ENCODE data around the gene PFN1. TPM values are rescaled to one million over a fixed set of nuclear protein-coding genes. Genes with fewer than 3 reads are reported as not detected.

The PFN1 gene
- total RNA-seq, 1 experiment from 2014 or later = 1,213 TPM

DNA sequence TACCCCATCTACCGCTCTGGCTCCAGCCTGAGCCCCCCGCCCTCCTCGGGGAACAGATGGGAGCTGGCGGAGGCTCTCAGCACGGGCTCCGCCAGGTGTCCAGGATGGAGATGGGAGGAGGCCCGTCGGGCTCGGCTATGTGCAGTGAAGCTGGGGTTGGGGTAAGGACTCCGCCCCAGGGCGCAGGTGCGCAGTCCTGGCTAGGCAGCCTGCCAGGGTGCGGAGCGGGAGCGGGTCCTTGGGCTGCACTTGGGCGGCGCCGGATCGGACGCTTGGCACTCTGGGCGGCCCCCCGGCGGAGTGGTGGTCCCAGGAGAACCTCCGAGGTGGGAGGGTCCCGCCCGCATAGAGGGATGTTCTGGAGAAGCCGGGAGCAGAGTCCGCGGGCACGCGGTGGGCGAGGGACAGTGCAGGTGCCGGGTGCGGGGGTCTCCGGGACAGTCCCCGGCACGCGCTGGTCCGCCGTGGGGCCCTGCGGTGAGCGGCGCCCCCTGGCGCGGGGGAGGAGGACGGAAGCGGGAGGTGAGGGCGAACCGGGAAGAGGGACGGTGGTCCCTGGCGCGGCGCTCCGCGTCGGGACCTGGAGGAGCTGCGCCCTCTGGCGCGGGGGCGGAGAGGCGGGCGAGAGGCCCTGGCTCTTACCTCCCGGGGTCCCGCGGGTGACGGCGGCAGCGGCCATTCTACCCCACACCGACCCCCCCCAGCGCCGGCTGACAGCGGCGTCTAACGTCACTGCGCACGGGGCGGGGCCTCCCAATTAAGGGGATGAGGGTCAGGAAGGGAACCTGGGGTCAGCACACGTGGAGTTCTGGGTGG, 38.8 kb upstream of the PFN1 start, which contains the start of gene CAMTA2:
Gene CAMTA2, minus strand, starts transcription at position 725 of the 816 bp plus-strand sequence. CDS start 1,453 bp downstream, outside the sequence.
- Histone ChIP-seq H3K9me2 (ENCODE audit: insufficient read depth) (no peaks in the 10 kb centered on the region), H4K20me1 (ENCODE audit: insufficient read depth) (no peaks in the 10 kb centered on the region), H3K9me3 (ENCODE audit: control insufficient read depth in 1 of 2, insufficient read depth in 1 of 2, low read depth in 1 of 2, low read length in 2 of 2) (no peaks in the 10 kb centered on the region), H3K27me3 (ENCODE audit: insufficient read depth, low read length) (no peaks in the 10 kb centered on the region), H3K4me1 (ENCODE audit: control insufficient read depth in 1 of 2, insufficient read depth in 2 of 2, low read length in 2 of 2) (peaks cover 7 to 24% of the 10 kb centered on the region in 2 experiments), H3K36me3 (ENCODE audit: control insufficient read depth in 1 of 2, insufficient read depth in 2 of 2, low read length in 2 of 2) (peaks cover 2 to 7% of the 10 kb centered on the region in 2 experiments; a peak in 1 of 4 replicates), H2AFZ (ENCODE audit: low read depth, low read length, poor library complexity, severe bottlenecking) (peak within 1 kb of the TSS; percentile 78), H3K4me3 (replicated peaks in 1 of 2; ENCODE audit: low read depth in 1 of 2, low read length in 2 of 2) (peak within 1 kb of the TSS; percentile 72 to 97), H3K9ac (ENCODE audit: low read length) (peak within 1 kb of the TSS; percentile 90), H3K27ac (ENCODE audit: low read depth, low read length) (peak within 1 kb of the TSS; percentile 84), H3K79me2 (ENCODE audit: insufficient read depth, low read length) (peaks cover 15% of the 10 kb centered on the region), H3K4me2 (ENCODE audit: low read length) (peak within 1 kb of the TSS; percentile 99)
- CTCF ChIA-PET = interaction anchor here (0.6 to 1.4 kb wide), 4 partner anchors 20 to 242 kb away, joined by 3 to 9 read pairs (median 5); partner anchors contain the start of gene SPAG7
- BruUV-seq (replicated peaks) = no TSS peak
- POLR2A ChIA-PET = interaction anchor here (0.6 to 1.9 kb wide), 6 partner anchors 10 to 78 kb away, joined by 4 to 16 read pairs (median 7); partner anchors contain the start of genes INCA1, KIF1C, RNF167 and SLC25A11
- RAD21 ChIA-PET (ENCODE audit: low non-redundant PET in 1 of 2, low total read pairs in 2 of 2, uncharacterized antibody in 2 of 2, unreplicated experiment in 2 of 2) = interaction anchor here in 1 of 2 experiments (0.6 kb wide), 1 partner anchor 64 kb away, joined by 3 read pairs; no protein-coding TSS in a partner anchor
- intact Hi-C loops (cut with micrococcal nuclease) = loop anchor here (1.0 to 5.0 kb wide), 3 partner anchors 20 to 78 kb away; partner anchors contain the start of genes PFN1 and SPAG7
- ATAC-seq = peak; percentile 85
- DNase-seq (ENCODE audit: low read depth, low spot score) = peak; percentile 52
- TF ChIP-seq YY1 (IDR thresholded peaks at IDR 0.05; ENCODE audit: extremely low read depth, insufficient replicate concordance, low read depth, low read length) = peak; percentile 71
- peak; percentile 58 for TF ChIP-seq RAD21 (IDR thresholded peaks at IDR 0.05; ENCODE audit: low read depth)
- TF ChIP-seq, protein P1, sequence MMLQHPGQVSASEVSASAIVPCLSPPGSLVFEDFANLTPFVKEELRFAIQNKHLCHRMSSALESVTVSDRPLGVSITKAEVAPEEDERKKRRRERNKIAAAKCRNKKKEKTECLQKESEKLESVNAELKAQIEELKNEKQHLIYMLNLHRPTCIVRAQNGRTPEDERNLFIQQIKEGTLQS (IDR thresholded peaks at IDR 0.05) = no peak
- TF ChIP-seq POLR2A (IDR thresholded peaks at IDR 0.05; ENCODE audit: borderline replicate concordance, extremely low read depth, insufficient read depth, insufficient read length) = peak; percentile 82
- TF ChIP-seq ELF1 (IDR thresholded peaks at IDR 0.05; ENCODE audit: borderline replicate concordance, low read depth) = no peak
- TF ChIP-seq EZH2 (IDR thresholded peaks at IDR 0.05) = no peak
- no peak for TF ChIP-seq SIN3A (IDR thresholded peaks at IDR 0.05; ENCODE audit: low read depth)
- no peak for TF ChIP-seq ZNF274 (IDR thresholded peaks at IDR 0.05; ENCODE audit: low read depth, low read length)
- TF ChIP-seq, protein P2, sequence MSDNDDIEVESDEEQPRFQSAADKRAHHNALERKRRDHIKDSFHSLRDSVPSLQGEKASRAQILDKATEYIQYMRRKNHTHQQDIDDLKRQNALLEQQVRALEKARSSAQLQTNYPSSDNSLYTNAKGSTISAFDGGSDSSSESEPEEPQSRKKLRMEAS (IDR thresholded peaks at IDR 0.05) = peak; percentile 78
- no peak for TF ChIP-seq CEBPB (IDR thresholded peaks at IDR 0.05; ENCODE audit: low read depth)
- no peak for TF ChIP-seq TCF7L2 (IDR thresholded peaks at IDR 0.05; ENCODE audit: borderline replicate concordance, extremely low read depth, insufficient read depth, insufficient read length)
- TF ChIP-seq, protein P3, sequence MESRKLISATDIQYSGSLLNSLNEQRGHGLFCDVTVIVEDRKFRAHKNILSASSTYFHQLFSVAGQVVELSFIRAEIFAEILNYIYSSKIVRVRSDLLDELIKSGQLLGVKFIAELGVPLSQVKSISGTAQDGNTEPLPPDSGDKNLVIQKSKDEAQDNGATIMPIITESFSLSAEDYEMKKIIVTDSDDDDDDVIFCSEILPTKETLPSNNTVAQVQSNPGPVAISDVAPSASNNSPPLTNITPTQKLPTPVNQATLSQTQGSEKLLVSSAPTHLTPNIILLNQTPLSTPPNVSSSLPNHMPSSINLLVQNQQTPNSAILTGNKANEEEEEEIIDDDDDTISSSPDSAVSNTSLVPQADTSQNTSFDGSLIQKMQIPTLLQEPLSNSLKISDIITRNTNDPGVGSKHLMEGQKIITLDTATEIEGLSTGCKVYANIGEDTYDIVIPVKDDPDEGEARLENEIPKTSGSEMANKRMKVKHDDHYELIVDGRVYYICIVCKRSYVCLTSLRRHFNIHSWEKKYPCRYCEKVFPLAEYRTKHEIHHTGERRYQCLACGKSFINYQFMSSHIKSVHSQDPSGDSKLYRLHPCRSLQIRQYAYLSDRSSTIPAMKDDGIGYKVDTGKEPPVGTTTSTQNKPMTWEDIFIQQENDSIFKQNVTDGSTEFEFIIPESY (IDR thresholded peaks at IDR 0.05; ENCODE audit: extremely low read depth, insufficient replicate concordance, low read length) = peak; percentile 30
- TF ChIP-seq, protein P4, sequence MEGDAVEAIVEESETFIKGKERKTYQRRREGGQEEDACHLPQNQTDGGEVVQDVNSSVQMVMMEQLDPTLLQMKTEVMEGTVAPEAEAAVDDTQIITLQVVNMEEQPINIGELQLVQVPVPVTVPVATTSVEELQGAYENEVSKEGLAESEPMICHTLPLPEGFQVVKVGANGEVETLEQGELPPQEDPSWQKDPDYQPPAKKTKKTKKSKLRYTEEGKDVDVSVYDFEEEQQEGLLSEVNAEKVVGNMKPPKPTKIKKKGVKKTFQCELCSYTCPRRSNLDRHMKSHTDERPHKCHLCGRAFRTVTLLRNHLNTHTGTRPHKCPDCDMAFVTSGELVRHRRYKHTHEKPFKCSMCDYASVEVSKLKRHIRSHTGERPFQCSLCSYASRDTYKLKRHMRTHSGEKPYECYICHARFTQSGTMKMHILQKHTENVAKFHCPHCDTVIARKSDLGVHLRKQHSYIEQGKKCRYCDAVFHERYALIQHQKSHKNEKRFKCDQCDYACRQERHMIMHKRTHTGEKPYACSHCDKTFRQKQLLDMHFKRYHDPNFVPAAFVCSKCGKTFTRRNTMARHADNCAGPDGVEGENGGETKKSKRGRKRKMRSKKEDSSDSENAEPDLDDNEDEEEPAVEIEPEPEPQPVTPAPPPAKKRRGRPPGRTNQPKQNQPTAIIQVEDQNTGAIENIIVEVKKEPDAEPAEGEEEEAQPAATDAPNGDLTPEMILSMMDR (IDR thresholded peaks at IDR 0.05 in 2 of 3, conservative IDR thresholded peaks at IDR 0.05 in 1 of 3; ENCODE audit: borderline replicate concordance in 1 of 3, insufficient read depth in 1 of 3, low read depth in 2 of 3, low read length in 2 of 3) = peak; percentile 66 to 89 (median 73)
- TF ChIP-seq, protein P5, sequence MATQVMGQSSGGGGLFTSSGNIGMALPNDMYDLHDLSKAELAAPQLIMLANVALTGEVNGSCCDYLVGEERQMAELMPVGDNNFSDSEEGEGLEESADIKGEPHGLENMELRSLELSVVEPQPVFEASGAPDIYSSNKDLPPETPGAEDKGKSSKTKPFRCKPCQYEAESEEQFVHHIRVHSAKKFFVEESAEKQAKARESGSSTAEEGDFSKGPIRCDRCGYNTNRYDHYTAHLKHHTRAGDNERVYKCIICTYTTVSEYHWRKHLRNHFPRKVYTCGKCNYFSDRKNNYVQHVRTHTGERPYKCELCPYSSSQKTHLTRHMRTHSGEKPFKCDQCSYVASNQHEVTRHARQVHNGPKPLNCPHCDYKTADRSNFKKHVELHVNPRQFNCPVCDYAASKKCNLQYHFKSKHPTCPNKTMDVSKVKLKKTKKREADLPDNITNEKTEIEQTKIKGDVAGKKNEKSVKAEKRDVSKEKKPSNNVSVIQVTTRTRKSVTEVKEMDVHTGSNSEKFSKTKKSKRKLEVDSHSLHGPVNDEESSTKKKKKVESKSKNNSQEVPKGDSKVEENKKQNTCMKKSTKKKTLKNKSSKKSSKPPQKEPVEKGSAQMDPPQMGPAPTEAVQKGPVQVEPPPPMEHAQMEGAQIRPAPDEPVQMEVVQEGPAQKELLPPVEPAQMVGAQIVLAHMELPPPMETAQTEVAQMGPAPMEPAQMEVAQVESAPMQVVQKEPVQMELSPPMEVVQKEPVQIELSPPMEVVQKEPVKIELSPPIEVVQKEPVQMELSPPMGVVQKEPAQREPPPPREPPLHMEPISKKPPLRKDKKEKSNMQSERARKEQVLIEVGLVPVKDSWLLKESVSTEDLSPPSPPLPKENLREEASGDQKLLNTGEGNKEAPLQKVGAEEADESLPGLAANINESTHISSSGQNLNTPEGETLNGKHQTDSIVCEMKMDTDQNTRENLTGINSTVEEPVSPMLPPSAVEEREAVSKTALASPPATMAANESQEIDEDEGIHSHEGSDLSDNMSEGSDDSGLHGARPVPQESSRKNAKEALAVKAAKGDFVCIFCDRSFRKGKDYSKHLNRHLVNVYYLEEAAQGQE (IDR thresholded peaks at IDR 0.05; ENCODE audit: low read depth) = no peak
- TF ChIP-seq EZH2phosphoT487 (IDR thresholded peaks at IDR 0.05; ENCODE audit: borderline replicate concordance) = no peak
- TF ChIP-seq POLR2AphosphoS5 (IDR thresholded peaks at IDR 0.05; ENCODE audit: low read depth, low read length) = no peak; the same call in none of the 2 replicates

Data from HCT116 (cell line).